KMS-11 (cell line): ENCODE measurements around the gene BEGAIN.

Experiments used
- H2AFZ ChIP-seq: fragments of 200-600 bp; sonication (generic); 2 replicates; pipeline ENCODE4 v1.6.1; 2016; ENCODE audit warnings: antibody characterized with exemption, mixed run types, low read depth
- H3K27ac ChIP-seq: fragments of 200-600 bp; sonication (generic); 2 replicates; pipeline ENCODE4 v1.6.1; 2016; ENCODE audit warnings: mild to moderate bottlenecking, mixed run types
- H3K27me3 ChIP-seq: fragments of 200-600 bp; sonication (generic); 2 replicates; pipeline ENCODE4 v1.6.1; 2017; ENCODE audit warnings: mild to moderate bottlenecking, low read depth, mixed run types, moderate library complexity; ENCODE audit not compliant: insufficient read depth
- H3K36me3 ChIP-seq: fragments of 200-600 bp; sonication (generic); 2 replicates; pipeline ENCODE4 v1.6.1; 2017; ENCODE audit warnings: mild to moderate bottlenecking, mixed run types; ENCODE audit not compliant: insufficient read depth
- H3K4me1 ChIP-seq: fragments of 200-600 bp; sonication (generic); 2 replicates; pipeline ENCODE4 v1.6.1; 2016; ENCODE audit warnings: mild to moderate bottlenecking, low read depth, mixed run types; ENCODE audit not compliant: poor library complexity, severe bottlenecking
- H3K4me2 ChIP-seq: fragments of 200-600 bp; sonication (generic); 2 replicates; pipeline ENCODE4 v1.7.0; 2016; ENCODE audit warnings: mild to moderate bottlenecking, mixed run types
- H3K4me3 ChIP-seq: fragments of 200-600 bp; sonication (generic); IDR thresholded peaks from 2 replicates; pipeline ENCODE4 v1.6.1; 2017; ENCODE audit warnings: low read depth, low read length, mixed read lengths; ENCODE audit not compliant: insufficient read depth
- H3K79me2 ChIP-seq: fragments of 200-600 bp; sonication (generic); 2 replicates; pipeline ENCODE4 v1.6.1; 2016; ENCODE audit warnings: low read depth, mixed run types; ENCODE audit not compliant: insufficient read depth
- H3K9ac ChIP-seq: fragments of 200-600 bp; sonication (generic); 2 replicates; pipeline ENCODE4 v1.6.1; 2016; ENCODE audit warnings: mild to moderate bottlenecking, mixed run types
- H4K20me1 ChIP-seq: fragments of 200-600 bp; sonication (generic); 2 replicates; pipeline ENCODE4 v1.6.1; 2016; ENCODE audit warnings: mild to moderate bottlenecking, mixed run types; ENCODE audit not compliant: insufficient read depth
- TF ChIP-seq, protein P1 (sequence below): fragments of 200-600 bp; sonication (generic); conservative IDR thresholded peaks from 2 replicates; pipeline ENCODE4 v1.6.1; 2017; ENCODE audit warnings: low read depth, mild to moderate bottlenecking, antibody characterized with exemption, low read length, moderate library complexity, mixed read lengths

The BEGAIN gene, protein sequence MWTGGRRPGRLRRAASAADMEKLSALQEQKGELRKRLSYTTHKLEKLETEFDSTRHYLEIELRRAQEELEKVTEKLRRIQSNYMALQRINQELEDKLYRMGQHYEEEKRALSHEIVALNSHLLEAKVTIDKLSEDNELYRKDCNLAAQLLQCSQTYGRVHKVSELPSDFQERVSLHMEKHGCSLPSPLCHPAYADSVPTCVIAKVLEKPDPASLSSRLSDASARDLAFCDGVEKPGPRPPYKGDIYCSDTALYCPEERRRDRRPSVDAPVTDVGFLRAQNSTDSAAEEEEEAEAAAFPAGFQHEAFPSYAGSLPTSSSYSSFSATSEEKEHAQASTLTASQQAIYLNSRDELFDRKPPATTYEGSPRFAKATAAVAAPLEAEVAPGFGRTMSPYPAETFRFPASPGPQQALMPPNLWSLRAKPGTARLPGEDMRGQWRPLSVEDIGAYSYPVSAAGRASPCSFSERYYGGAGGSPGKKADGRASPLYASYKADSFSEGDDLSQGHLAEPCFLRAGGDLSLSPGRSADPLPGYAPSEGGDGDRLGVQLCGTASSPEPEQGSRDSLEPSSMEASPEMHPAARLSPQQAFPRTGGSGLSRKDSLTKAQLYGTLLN

DNA sequence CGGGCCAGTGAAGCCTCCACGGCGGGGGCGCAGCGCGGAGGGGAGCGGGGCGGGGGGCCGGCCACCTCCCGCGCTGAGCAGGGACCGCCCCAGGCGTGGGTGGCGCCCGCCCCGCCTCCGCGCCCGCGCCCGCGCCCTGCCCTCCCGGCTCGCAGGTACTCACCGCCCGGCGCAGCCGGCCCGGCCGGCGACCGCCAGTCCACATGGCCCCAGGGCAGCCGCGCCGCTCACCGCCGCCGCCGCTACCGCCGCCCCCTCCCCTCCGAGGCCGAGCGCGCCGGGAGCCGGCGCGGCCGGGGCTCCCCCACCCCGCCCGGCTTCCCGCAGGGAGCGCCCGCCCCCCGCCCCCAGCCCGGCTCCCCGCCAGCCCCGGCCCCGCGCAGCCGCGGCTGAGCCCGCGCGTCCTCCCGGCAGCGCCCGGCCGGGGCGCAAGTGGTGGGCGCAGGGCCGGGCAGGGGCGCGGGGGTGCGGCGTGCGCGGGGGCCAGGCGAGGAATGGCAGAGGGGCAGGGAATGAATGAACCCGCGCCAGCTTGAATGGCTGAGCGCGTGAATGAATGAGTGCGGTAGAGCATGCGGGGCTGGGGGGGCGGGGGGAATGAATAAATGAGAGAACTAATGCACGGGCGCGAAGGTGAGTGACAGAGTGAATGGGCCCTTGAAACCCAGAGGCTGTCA is at the start of gene BEGAIN:
Gene BEGAIN (minus strand): TSS at position 332 of the 677 bp plus-strand sequence. CDS start 127 bp downstream, at position 205.
- TF ChIP-seq, protein P1, sequence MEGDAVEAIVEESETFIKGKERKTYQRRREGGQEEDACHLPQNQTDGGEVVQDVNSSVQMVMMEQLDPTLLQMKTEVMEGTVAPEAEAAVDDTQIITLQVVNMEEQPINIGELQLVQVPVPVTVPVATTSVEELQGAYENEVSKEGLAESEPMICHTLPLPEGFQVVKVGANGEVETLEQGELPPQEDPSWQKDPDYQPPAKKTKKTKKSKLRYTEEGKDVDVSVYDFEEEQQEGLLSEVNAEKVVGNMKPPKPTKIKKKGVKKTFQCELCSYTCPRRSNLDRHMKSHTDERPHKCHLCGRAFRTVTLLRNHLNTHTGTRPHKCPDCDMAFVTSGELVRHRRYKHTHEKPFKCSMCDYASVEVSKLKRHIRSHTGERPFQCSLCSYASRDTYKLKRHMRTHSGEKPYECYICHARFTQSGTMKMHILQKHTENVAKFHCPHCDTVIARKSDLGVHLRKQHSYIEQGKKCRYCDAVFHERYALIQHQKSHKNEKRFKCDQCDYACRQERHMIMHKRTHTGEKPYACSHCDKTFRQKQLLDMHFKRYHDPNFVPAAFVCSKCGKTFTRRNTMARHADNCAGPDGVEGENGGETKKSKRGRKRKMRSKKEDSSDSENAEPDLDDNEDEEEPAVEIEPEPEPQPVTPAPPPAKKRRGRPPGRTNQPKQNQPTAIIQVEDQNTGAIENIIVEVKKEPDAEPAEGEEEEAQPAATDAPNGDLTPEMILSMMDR = no peak
- peak within 1 kb of the TSS; percentile 14; the same call in 1 of the 2 replicates for H2AFZ ChIP-seq
- H3K4me2 ChIP-seq = no peak within 1 kb of the TSS
- peaks cover 18% of the 10 kb centered on the region; the same call in 1 of the 2 replicates for H3K27me3 ChIP-seq
- H3K27ac ChIP-seq = no peak within 1 kb of the TSS
- no peaks in the 10 kb centered on the region for H3K79me2 ChIP-seq
- H3K36me3 ChIP-seq = no peaks in the 10 kb centered on the region
- no peaks in the 10 kb centered on the region for H3K4me1 ChIP-seq
- no peak within 1 kb of the TSS for H3K4me3 ChIP-seq
- no peaks in the 10 kb centered on the region for H4K20me1 ChIP-seq
- peak within 1 kb of the TSS; percentile 12; the same call in 1 of the 2 replicates for H3K9ac ChIP-seq

DNA sequence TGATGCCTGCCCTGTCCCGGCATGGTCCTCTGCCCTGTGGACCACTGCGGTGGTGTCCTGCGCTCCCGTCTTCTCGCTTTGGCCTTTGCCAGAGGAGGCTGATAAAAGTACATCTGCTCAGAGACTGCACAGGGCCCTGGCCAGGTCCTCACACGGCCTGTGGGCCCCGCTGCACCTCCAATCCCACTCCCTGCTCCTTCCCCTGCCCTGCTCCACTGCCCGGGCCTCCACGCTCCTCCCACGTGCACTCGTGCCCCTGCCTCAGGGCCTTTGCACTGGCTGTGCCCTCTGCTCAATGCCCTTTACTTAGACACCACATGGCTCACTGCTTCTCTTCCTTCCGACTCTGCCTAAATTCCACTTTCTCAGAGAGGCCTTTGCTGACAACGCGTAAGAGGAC is 49.3 kb upstream of the BEGAIN start:
- Histone ChIP-seq H3K4me3 (no peak overlapping the region), H3K36me3 (no peaks in the 10 kb centered on the region), H3K79me2 (no peaks in the 10 kb centered on the region), H3K27me3 (peaks cover 18% of the 10 kb centered on the region), H3K4me2 (no peak overlapping the region), H3K27ac (no peak overlapping the region), H4K20me1 (no peaks in the 10 kb centered on the region), H3K9ac (no peak overlapping the region), H3K4me1 (peaks cover 32% of the 10 kb centered on the region), H2AFZ (no peak overlapping the region)
- TF ChIP-seq, protein P1 = no peak

DNA sequence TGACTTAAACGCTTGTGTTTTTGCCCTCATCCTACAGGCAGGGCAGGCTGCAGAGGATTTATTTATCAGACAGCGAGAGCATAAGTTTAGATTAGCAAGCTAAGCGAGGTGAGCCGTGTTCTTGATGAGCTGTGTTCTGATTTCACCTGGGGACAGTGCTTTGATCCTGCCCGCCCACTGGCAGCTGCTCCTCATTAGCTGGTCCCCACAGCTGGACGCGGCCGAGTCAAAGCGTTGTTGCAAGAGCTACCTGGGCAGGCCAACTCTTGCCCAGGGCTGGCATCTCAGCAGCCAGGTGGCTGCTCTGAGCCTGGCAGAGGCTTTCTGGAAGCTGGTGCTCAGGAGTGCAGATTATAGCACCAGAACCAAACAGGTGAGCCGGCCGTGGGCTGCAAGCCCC is 46.8 kb upstream of the BEGAIN start:
- Histone ChIP-seq H3K27ac (no peak overlapping the region), H2AFZ (no peak overlapping the region), H3K4me3 (no peak overlapping the region), H3K9ac (no peak overlapping the region), H3K79me2 (no peaks in the 10 kb centered on the region), H3K4me1 (peaks cover 8% of the 10 kb centered on the region), H3K36me3 (no peaks in the 10 kb centered on the region), H3K4me2 (no peak overlapping the region), H4K20me1 (no peaks in the 10 kb centered on the region), H3K27me3 (peaks cover 18% of the 10 kb centered on the region)
- TF ChIP-seq, protein P1 = no peak

DNA sequence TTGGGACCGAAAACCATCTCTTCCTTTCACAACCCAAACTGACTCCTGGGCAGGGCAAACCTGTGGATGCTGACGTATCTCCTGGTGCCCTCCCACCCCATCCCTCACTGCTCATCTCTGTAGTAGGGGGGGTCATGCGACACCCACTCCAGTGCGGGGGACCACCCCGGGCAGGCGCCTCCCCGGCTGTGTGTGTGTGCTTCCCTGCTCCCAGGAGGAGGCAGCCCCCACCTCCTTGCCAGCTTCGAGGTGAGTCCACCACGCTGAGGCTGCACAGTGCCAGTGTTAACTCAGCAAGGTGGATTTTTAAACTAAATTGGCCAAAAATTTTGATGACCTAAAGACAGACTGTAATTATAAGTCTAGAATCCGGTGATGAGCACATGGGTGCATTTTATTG is 46.2 kb upstream of the BEGAIN start:
- H3K36me3 ChIP-seq = no peaks in the 10 kb centered on the region
- H3K79me2 ChIP-seq = no peaks in the 10 kb centered on the region
- H4K20me1 ChIP-seq = no peaks in the 10 kb centered on the region
- H3K27ac ChIP-seq = no peak overlapping the region
- TF ChIP-seq, protein P1 = no peak
- no peak overlapping the region for H3K4me3 ChIP-seq
- H3K4me2 ChIP-seq = no peak overlapping the region
- peaks cover 2% of the 10 kb centered on the region for H3K4me1 ChIP-seq
- H3K27me3 ChIP-seq = peaks cover 24% of the 10 kb centered on the region
- H2AFZ ChIP-seq = no peak overlapping the region
- no peak overlapping the region for H3K9ac ChIP-seq
